Retinal pigment epithelial cell (primary cell): ENCODE results near the gene OFD1.

Experiments
- DNase-seq: peaks from one replicate; pipeline ENCODE4 v3.0.0-alpha.2; 2010; ENCODE audit warnings: low read depth
- H3K4me3 ChIP-seq: 2 replicates; pipeline ENCODE4 v1.5.1; 2011; ENCODE audit warnings: mild to moderate bottlenecking, low read length, control low read depth, moderate library complexity
- TF ChIP-seq, protein P1 (sequence below): conservative IDR thresholded peaks from 2 replicates; pipeline ENCODE4 v1.5.1; 2011; ENCODE audit warnings: low read depth, low read length, control low read depth, inconsistent platforms

OFD1 gene

DNA sequence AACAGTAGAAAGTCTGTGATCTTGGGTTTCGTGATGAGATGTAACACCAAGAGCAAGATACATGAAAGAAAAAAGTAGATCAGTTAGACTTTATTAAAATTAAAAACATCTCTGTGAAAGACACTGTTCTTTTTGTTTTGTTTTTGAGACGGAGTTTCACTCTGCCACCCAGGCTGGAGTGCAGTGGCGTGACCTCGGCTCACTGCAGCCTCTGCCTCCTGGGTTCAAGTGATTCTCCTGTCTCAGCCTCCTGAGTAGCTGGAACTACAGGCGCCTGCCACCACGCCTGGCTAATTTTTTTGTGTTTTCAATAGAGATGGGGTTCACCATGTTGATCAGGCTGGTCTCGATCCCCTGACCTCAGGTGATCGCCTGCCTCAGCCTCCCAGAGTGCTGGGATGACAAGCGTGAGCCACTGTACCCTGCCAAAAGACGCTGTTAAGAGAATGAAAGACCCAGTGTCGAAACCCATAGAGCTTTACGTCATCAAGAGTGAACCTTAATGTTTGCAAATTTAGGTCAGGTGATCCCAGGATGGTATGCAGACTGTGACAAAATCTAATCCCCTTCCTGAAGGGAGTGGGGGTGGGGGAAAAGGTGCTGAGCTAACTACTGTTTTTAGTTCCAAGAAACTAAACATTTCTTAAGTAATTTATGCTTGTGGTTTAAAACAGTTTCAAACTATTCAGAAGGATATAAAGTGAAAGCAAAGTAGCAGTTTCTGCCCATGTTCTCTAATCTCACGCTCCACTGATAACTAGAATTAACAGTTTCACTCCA, 8.0 kb downstream of the OFD1 start:
- DNase-seq: peak; percentile 55
- TF ChIP-seq, protein P1, sequence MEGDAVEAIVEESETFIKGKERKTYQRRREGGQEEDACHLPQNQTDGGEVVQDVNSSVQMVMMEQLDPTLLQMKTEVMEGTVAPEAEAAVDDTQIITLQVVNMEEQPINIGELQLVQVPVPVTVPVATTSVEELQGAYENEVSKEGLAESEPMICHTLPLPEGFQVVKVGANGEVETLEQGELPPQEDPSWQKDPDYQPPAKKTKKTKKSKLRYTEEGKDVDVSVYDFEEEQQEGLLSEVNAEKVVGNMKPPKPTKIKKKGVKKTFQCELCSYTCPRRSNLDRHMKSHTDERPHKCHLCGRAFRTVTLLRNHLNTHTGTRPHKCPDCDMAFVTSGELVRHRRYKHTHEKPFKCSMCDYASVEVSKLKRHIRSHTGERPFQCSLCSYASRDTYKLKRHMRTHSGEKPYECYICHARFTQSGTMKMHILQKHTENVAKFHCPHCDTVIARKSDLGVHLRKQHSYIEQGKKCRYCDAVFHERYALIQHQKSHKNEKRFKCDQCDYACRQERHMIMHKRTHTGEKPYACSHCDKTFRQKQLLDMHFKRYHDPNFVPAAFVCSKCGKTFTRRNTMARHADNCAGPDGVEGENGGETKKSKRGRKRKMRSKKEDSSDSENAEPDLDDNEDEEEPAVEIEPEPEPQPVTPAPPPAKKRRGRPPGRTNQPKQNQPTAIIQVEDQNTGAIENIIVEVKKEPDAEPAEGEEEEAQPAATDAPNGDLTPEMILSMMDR: no peak
- no peak overlapping the region for H3K4me3 ChIP-seq

DNA sequence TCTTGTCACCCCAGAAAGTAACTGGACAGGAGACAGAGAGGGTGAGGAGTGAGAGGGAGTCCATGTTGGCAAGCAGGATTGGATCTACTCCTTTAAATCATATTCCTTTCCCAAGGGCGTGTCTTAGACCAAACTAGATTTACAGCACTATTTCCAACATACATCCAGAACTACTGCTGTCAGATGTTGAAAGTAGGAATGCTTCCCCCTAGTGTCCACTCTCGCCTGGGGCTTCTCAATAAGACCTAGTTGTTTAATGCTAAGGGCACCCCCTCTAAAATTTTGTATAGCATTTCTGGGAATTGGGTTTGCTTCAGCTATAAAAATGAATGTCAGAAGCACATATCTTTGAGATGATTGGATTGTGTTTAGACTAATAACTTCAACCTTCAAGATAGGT, 13.3 kb downstream of the OFD1 start:
- TF ChIP-seq, protein P1: peak; percentile 53
- no peak overlapping the region for H3K4me3 ChIP-seq
- DNase-seq: no peak

DNA sequence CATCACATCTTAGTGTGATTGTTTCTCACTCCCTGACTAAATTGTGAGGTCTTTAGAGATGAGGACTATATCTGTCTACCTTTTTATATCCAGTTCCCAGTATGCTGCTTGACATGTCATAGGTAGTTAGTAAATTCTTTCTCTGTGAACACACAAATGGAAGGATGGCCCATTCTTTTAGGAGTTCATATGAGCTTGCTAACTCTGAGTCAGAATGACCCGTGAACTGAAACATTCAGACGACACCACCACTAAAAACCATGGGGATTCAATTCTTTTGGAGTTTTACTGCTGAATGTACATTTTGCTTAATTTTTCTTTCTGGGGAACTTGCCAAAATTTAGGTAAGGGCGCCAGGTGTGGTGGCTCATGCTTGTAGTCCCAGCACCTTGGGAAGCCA, 13.9 kb downstream of the OFD1 start:
- no peak overlapping the region for H3K4me3 ChIP-seq
- TF ChIP-seq, protein P1: no peak

DNA sequence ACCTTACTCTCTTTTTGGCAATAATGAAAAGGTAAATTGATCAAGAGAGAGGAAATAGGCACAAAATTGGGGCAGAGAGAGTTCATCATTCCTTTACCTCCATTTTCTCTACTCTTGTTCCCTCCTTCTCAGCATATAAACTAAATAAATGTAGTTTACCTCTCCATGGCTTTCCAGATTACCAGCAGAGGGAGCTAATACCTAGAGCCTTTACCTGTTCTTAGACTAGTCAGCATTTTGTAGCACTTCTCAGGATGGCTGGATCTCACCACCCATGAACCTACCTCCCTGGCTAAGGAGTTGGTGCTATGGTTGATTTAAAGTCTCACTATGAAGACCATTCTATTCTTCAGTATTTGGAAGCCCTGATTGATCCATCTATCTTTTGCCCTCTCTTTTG, 15.7 kb downstream of the OFD1 start:
- TF ChIP-seq, protein P1: peak; percentile 76
- DNase-seq: no peak
- no peak overlapping the region for H3K4me3 ChIP-seq

More for the DNA sequence above, 13.9 kb downstream of the OFD1 start:
- DNase-seq: no peak

DNA sequence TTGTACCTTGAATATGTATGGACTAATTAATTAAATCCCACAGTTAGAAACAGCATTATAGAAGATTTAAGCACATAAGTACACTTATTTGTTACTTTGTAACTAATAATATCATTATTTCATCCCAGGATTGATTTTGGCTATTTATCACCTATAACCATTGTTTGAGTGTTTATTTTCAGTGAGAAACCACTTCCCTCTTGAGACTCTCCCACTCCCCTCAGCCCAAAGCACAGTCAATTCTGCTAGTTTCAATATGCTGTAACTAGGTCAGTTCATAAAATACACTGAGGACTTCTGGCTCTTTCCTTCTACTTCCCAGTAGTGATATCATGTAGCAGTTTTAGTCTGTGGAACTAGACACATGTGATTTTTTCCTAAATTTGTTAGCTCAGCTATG, 16.3 kb downstream of the OFD1 start:
- no peak for DNase-seq
- H3K4me3 ChIP-seq: no peak overlapping the region
- TF ChIP-seq, protein P1: no peak

DNA sequence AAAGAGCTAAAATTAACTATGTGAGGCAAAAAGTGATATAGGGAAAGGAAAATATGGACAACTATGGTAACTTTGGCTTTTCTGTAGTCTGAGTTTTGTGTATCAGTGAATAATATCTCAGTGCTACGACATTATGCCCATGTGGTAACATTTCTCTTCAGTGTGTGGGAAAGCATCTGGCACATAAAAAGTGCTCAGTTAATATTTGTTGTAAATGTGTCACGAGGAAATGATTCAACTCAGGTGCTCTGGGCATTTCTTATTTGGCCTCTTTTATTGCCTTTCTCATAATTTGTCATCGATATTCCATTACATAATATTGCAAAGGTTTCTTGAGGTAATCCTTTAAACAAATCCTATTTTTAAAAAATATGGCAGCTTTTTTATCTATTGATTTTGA, 17.6 kb downstream of the OFD1 start:
- no peak for DNase-seq
- TF ChIP-seq, protein P1: no peak
- no peak overlapping the region for H3K4me3 ChIP-seq

DNA sequence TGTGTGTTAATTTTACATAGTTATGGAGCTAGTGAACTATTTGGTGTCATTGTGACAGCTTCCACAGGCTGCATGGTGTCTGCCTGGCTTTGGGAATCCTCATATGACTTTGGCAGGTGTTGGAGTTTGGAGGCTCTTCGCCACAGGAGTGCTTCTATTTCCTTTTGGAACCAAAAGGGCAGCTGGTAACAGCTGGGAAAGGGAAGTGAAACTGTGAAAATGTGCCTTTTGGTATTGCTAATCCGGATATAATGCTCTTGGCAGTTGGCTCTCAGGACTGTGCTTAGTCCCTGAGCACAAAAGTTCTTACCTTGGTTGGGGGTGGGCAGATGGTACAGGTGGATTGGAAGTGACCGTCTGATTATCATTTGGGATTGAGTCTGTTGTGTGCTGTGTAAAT, 18.1 kb downstream of the OFD1 start:
- TF ChIP-seq, protein P1: no peak
- no peak for DNase-seq
- no peak overlapping the region for H3K4me3 ChIP-seq
